SK-N-MC (cell line): ENCODE results near the gene TMCC2.

Experiments
- EZH2 ChIP-seq: fragments of 200-600 bp; sonication (generic); IDR thresholded peaks from one replicate; pipeline ENCODE4 v1.6.1; 2017; ENCODE audit warnings: antibody characterized with exemption
- FOXP2 ChIP-seq: optimal IDR thresholded peaks from 2 replicates; pipeline ENCODE3; 2011; ENCODE audit warnings: mild to moderate bottlenecking, moderate library complexity; ENCODE audit not compliant: insufficient read depth; ENCODE audit errors: extremely low read length, control extremely low read depth
- POLR2AphosphoS5 ChIP-seq: IDR thresholded peaks from 2 replicates; pipeline ENCODE4 v1.6.1; 2012; ENCODE audit warnings: mild to moderate bottlenecking, low read depth, low read length, borderline replicate concordance

DNA sequence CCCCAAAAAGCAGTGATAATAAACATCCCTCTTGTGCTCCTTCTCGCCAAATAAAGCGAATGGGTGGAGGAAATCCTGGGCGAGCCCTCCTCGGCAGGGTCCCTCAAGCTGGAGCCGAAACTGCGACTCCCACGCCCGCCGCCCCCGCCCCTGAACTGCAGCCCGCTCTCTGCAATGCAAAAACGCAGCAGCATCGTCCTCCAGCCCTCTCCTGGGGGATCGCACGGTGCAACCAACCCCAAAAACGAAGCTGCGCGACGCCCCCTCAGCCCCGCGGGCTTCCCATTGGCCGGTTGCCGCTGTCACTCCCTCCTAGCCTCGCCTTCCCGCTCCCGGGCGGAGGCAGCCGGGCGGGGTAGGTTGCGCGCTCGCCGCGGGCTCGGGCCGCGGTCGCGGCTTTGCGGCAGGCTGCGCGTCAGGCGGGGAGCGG lies at the start of gene TMCC2:
- TF ChIP-seq EZH2 (no peak), POLR2AphosphoS5 (peak; percentile 69), FOXP2 (no peak)
